ENCODE data around the gene NAV3.

NAV3 gene

GRCh38 chr12:78198896-78199295, 368.2 kb downstream of the NAV3 start:
- H3K4me3 ChIP-seq (ENCODE audit: low read length) = no peak overlapping the region

DNA sequence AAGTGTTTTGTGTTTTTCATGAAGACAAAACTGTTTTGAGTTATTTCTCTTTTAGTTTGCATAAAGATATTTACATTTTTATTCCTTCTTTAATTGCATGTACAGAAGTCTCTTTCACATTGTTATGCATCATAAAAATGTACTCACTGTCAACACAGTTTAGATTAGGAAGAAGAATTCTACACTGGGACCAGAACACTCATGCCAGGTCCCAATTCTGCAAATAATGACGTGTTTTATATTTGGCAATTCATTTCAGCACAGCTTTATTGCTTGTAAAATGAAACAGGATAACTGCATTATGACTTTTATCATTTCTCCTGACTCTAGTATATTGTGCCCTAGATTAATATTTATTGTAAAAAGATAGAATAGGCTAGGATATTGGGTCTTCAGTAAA, 369.2 kb downstream of the NAV3 start:
- H3K9me3 ChIP-seq (replicated peaks; ENCODE audit: insufficient read depth, low read length) = no peaks in the 10 kb centered on the region
- H3K79me2 ChIP-seq (ENCODE audit: low read length) = no peaks in the 10 kb centered on the region
- H3K4me1 ChIP-seq (ENCODE audit: low read length) = no peaks in the 10 kb centered on the region
- H2AFZ ChIP-seq (ENCODE audit: low read length) = no peak overlapping the region
- no peaks in the 10 kb centered on the region for H3K27me3 ChIP-seq (replicated peaks; ENCODE audit: insufficient read depth, low read length)
- no peak overlapping the region for H3K4me3 ChIP-seq (ENCODE audit: low read length)
- no peaks in the 10 kb centered on the region for H4K20me1 ChIP-seq (ENCODE audit: insufficient read depth, low read length)
- DNase-seq = no peak
- no peak overlapping the region for H3K27ac ChIP-seq (ENCODE audit: low read length)
- H3K36me3 ChIP-seq (replicated peaks; ENCODE audit: insufficient read depth, low read length) = no peaks in the 10 kb centered on the region
- TF ChIP-seq, protein P1, sequence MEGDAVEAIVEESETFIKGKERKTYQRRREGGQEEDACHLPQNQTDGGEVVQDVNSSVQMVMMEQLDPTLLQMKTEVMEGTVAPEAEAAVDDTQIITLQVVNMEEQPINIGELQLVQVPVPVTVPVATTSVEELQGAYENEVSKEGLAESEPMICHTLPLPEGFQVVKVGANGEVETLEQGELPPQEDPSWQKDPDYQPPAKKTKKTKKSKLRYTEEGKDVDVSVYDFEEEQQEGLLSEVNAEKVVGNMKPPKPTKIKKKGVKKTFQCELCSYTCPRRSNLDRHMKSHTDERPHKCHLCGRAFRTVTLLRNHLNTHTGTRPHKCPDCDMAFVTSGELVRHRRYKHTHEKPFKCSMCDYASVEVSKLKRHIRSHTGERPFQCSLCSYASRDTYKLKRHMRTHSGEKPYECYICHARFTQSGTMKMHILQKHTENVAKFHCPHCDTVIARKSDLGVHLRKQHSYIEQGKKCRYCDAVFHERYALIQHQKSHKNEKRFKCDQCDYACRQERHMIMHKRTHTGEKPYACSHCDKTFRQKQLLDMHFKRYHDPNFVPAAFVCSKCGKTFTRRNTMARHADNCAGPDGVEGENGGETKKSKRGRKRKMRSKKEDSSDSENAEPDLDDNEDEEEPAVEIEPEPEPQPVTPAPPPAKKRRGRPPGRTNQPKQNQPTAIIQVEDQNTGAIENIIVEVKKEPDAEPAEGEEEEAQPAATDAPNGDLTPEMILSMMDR (IDR thresholded peaks at IDR 0.05; ENCODE audit: low read length) = no peak
- no peak for TF ChIP-seq EZH2 (optimal IDR thresholded peaks at IDR 0.05; ENCODE audit: low read depth, low read length)
- TF ChIP-seq EZH2phosphoT487 (IDR thresholded peaks at IDR 0.05; ENCODE audit: low read length) = no peak
- no peak overlapping the region for H3K4me2 ChIP-seq (ENCODE audit: low read depth, low read length)
- no peak overlapping the region for H3K9ac ChIP-seq (ENCODE audit: low read length)
- no peaks in the 10 kb centered on the region for H3F3A ChIP-seq (ENCODE audit: insufficient read depth, low read length)
- H3K9me2 ChIP-seq (replicated peaks; ENCODE audit: insufficient read depth, low read length) = no peaks in the 10 kb centered on the region; the same call in 1 of the 2 replicates

More at GRCh38 chr12:78198896-78199295, 368.2 kb downstream of the NAV3 start:
- no peaks in the 10 kb centered on the region for H3K4me1 ChIP-seq (ENCODE audit: low read length)
- no peak overlapping the region for H3K4me2 ChIP-seq (ENCODE audit: low read depth, low read length)
- H4K20me1 ChIP-seq (ENCODE audit: insufficient read depth, low read length) = no peaks in the 10 kb centered on the region
- H3K36me3 ChIP-seq (replicated peaks; ENCODE audit: insufficient read depth, low read length) = no peaks in the 10 kb centered on the region
- H3K9me3 ChIP-seq (replicated peaks; ENCODE audit: insufficient read depth, low read length) = no peaks in the 10 kb centered on the region
- H2AFZ ChIP-seq (ENCODE audit: low read length) = no peak overlapping the region
- H3K27me3 ChIP-seq (replicated peaks; ENCODE audit: insufficient read depth, low read length) = no peaks in the 10 kb centered on the region
- no peaks in the 10 kb centered on the region for H3K79me2 ChIP-seq (ENCODE audit: low read length)
- H3K9me2 ChIP-seq (replicated peaks; ENCODE audit: insufficient read depth, low read length) = no peaks in the 10 kb centered on the region; the same call in 1 of the 2 replicates
- no peak overlapping the region for H3K27ac ChIP-seq (ENCODE audit: low read length)
- no peak overlapping the region for H3K9ac ChIP-seq (ENCODE audit: low read length)
- H3F3A ChIP-seq (ENCODE audit: insufficient read depth, low read length) = no peaks in the 10 kb centered on the region
- DNase-seq = no peak
- TF ChIP-seq EZH2phosphoT487 (IDR thresholded peaks at IDR 0.05; ENCODE audit: low read length) (no peak), EZH2 (optimal IDR thresholded peaks at IDR 0.05; ENCODE audit: low read depth, low read length) (no peak)
- TF ChIP-seq, protein P1 (IDR thresholded peaks at IDR 0.05; ENCODE audit: low read length) = no peak

DNA sequence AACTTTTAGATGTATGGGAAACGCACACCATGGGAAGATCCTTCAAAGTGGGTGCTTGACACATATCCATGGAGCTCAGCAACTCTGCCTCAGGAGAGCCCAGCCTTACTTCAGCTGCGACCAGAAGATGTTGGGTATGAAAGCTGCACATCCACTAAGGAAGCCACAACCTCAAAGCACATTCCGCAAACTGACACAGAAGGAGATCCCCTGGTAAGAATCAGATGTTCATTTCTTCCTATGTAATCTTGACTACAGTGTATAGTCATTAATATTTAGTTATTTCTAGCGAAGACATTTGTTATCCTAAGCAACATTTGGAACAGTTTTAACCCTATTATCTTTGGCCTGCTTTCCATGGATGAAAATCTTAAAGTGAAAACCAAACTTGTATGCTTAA, 374.2 kb downstream of the NAV3 start:
- Histone ChIP-seq H3K4me1 (ENCODE audit: low read length) (no peaks in the 10 kb centered on the region), H3K9ac (ENCODE audit: low read length) (no peak overlapping the region), H3K36me3 (replicated peaks; ENCODE audit: insufficient read depth, low read length) (no peaks in the 10 kb centered on the region), H3K27ac (ENCODE audit: low read length) (no peak overlapping the region), H4K20me1 (ENCODE audit: insufficient read depth, low read length) (no peaks in the 10 kb centered on the region), H3K79me2 (ENCODE audit: low read length) (no peaks in the 10 kb centered on the region), H3K9me3 (replicated peaks; ENCODE audit: insufficient read depth, low read length) (no peaks in the 10 kb centered on the region), H3K9me2 (replicated peaks; ENCODE audit: insufficient read depth, low read length) (no peaks in the 10 kb centered on the region; the same call in 1 of the 2 replicates), H3K4me3 (ENCODE audit: low read length) (no peak overlapping the region), H2AFZ (ENCODE audit: low read length) (no peak overlapping the region), H3K27me3 (replicated peaks; ENCODE audit: insufficient read depth, low read length) (no peaks in the 10 kb centered on the region), H3K4me2 (ENCODE audit: low read depth, low read length) (no peak overlapping the region), H3F3A (ENCODE audit: insufficient read depth, low read length) (no peaks in the 10 kb centered on the region)
- DNase-seq = no peak
- TF ChIP-seq EZH2 (optimal IDR thresholded peaks at IDR 0.05; ENCODE audit: low read depth, low read length) = no peak
- TF ChIP-seq, protein P1 (IDR thresholded peaks at IDR 0.05; ENCODE audit: low read length) = no peak
- no peak for TF ChIP-seq EZH2phosphoT487 (IDR thresholded peaks at IDR 0.05; ENCODE audit: low read length)
